OCI-LY1 (cell line): ENCODE data around the gene ME3.

ENCODE experiments used
- H2AFZ ChIP-seq: fragments of 200-600 bp; sonication (generic), shearing (Covaris generic); 2 replicates; pipeline ENCODE4 v1.6.0; 2014; ENCODE audit warnings: antibody characterized with exemption, mild to moderate bottlenecking, low read length
- H3F3A ChIP-seq: fragments of 200-600 bp; sonication (generic), shearing (Covaris generic); 2 replicates; pipeline ENCODE4 v1.6.0; 2014; ENCODE audit warnings: mild to moderate bottlenecking, antibody characterized with exemption, low read length, moderate library complexity; ENCODE audit not compliant: insufficient read depth
- H3K27ac ChIP-seq: fragments of 200-600 bp; sonication (generic); 2 replicates; pipeline ENCODE4 v1.5.1; 2014; ENCODE audit warnings: low read length, mixed run types, mild to moderate bottlenecking, low read depth; ENCODE audit not compliant: poor library complexity, severe bottlenecking
- H3K27me3 ChIP-seq: fragments of 200-600 bp; sonication (generic); 2 replicates; pipeline ENCODE4 v1.6.0; 2014; ENCODE audit warnings: antibody characterized with exemption, mild to moderate bottlenecking, low read length, moderate library complexity; ENCODE audit not compliant: insufficient read depth
- H3K36me3 ChIP-seq: fragments of 200-600 bp; sonication (generic); 2 replicates; pipeline ENCODE4 v1.6.1; 2014; ENCODE audit warnings: mild to moderate bottlenecking, antibody characterized with exemption, low read length, moderate library complexity, mixed read lengths; ENCODE audit not compliant: insufficient read depth
- H3K4me1 ChIP-seq: fragments of 200-600 bp; sonication (generic); 2 replicates; pipeline ENCODE4 v1.5.1; 2014; ENCODE audit warnings: mild to moderate bottlenecking, low read length, moderate library complexity; ENCODE audit not compliant: insufficient read depth, severe bottlenecking
- H3K4me2 ChIP-seq: fragments of 200-600 bp; sonication (generic), shearing (Covaris generic); 2 replicates; pipeline ENCODE4 v1.6.1; 2014; ENCODE audit warnings: low read length
- H3K4me3 ChIP-seq: fragments of 200-600 bp; sonication (generic); 2 replicates; pipeline ENCODE4 v1.5.1; 2014; ENCODE audit warnings: low read length, low read depth, mild to moderate bottlenecking, mixed read lengths; ENCODE audit not compliant: poor library complexity, severe bottlenecking
- H3K79me2 ChIP-seq: fragments of 200-600 bp; shearing (Covaris generic); 2 replicates; pipeline ENCODE4 v1.6.1; 2016; ENCODE audit warnings: mixed run types, low read length, mixed read lengths; ENCODE audit not compliant: insufficient read depth
- H3K9ac ChIP-seq: fragments of 200-600 bp; sonication (generic), shearing (Covaris generic); 2 replicates; pipeline ENCODE4 v1.6.1; 2014; ENCODE audit warnings: mild to moderate bottlenecking, low read length, mixed read lengths
- H3K9me2 ChIP-seq: fragments of 200-600 bp; sonication (generic), shearing (Covaris generic); 2 replicates; pipeline ENCODE4 v1.6.1; 2014; ENCODE audit warnings: low read depth, mild to moderate bottlenecking, low read length, mixed read lengths
- H3K9me3 ChIP-seq: fragments of 200-600 bp; shearing (Covaris generic); 2 replicates; pipeline ENCODE4 v1.6.1; 2014; ENCODE audit warnings: low read length, mixed read lengths
- H4K20me1 ChIP-seq: fragments of 200-600 bp; sonication (generic), shearing (Covaris generic); 2 replicates; pipeline ENCODE4 v1.6.0; 2016; ENCODE audit warnings: mild to moderate bottlenecking, low read length; ENCODE audit not compliant: insufficient read depth
- CTCF ChIP-seq: fragments of 200-600 bp; sonication (generic), shearing (Covaris generic); IDR thresholded peaks from 2 replicates; pipeline ENCODE4 v1.5.1; 2017; ENCODE audit warnings: mild to moderate bottlenecking, antibody characterized with exemption, low read length, moderate library complexity, mixed read lengths
- EZH2 ChIP-seq: fragments of 200-600 bp; sonication (generic), shearing (Covaris generic); IDR thresholded peaks from 2 replicates; pipeline ENCODE4 v1.8.0; 2017; ENCODE audit warnings: borderline replicate concordance, mixed run types, mild to moderate bottlenecking, antibody characterized with exemption, low read length, moderate library complexity, mixed read lengths

ME3 gene

GRCh38 chr11:86625981-86626380, 46.4 kb downstream of the ME3 start:
- Histone ChIP-seq H3K4me1 (no peaks in the 10 kb centered on the region), H3K9me2 (no peaks in the 10 kb centered on the region), H3K79me2 (no peaks in the 10 kb centered on the region), H3K36me3 (no peaks in the 10 kb centered on the region), H3F3A (no peaks in the 10 kb centered on the region), H3K9ac (no peak overlapping the region), H3K4me2 (no peak overlapping the region), H4K20me1 (no peaks in the 10 kb centered on the region), H3K4me3 (no peak overlapping the region), H3K27me3 (no peaks in the 10 kb centered on the region), H3K9me3 (no peaks in the 10 kb centered on the region), H3K27ac (no peak overlapping the region), H2AFZ (no peak overlapping the region)
- TF ChIP-seq CTCF: no peak
- no peak for TF ChIP-seq EZH2

- H3K27ac ChIP-seq: no peak overlapping the region
- no peak overlapping the region for H3K9ac ChIP-seq
- no peaks in the 10 kb centered on the region for H3F3A ChIP-seq
- H3K79me2 ChIP-seq: no peaks in the 10 kb centered on the region
- H4K20me1 ChIP-seq: no peaks in the 10 kb centered on the region
- H3K27me3 ChIP-seq: no peaks in the 10 kb centered on the region
- no peaks in the 10 kb centered on the region for H3K36me3 ChIP-seq
- no peaks in the 10 kb centered on the region for H3K9me3 ChIP-seq
- H2AFZ ChIP-seq: no peak overlapping the region
- H3K9me2 ChIP-seq: no peaks in the 10 kb centered on the region
- no peak overlapping the region for H3K4me2 ChIP-seq
- TF ChIP-seq CTCF (no peak), EZH2 (no peak)
- H3K4me1 ChIP-seq: no peaks in the 10 kb centered on the region
- no peak overlapping the region for H3K4me3 ChIP-seq
These were observed 46.9 kb downstream of the ME3 start for GRCh38 chr11:86625544-86625943.

- Histone ChIP-seq H2AFZ (no peak overlapping the region), H3K79me2 (no peaks in the 10 kb centered on the region), H3K9ac (no peak overlapping the region), H4K20me1 (no peaks in the 10 kb centered on the region), H3K9me2 (no peaks in the 10 kb centered on the region), H3K4me1 (no peaks in the 10 kb centered on the region), H3K27me3 (no peaks in the 10 kb centered on the region), H3K4me3 (no peak overlapping the region), H3F3A (no peaks in the 10 kb centered on the region), H3K27ac (no peak overlapping the region), H3K9me3 (no peaks in the 10 kb centered on the region), H3K4me2 (no peak overlapping the region), H3K36me3 (no peaks in the 10 kb centered on the region)
- TF ChIP-seq CTCF (no peak), EZH2 (no peak)
These were observed 48.0 kb downstream of the ME3 start for GRCh38 chr11:86624366-86624765.
